Hematopoietic multipotent progenitor cell treated with erythropoietin and hydrocortisone succinate and interleukin-3 and kit ligand, for 4 days (in vitro differentiated cells): ENCODE measurements around the gene WSCD1.

ENCODE experiments used
- DNase-seq: peaks from one replicate; pipeline ENCODE4 v3.0.0-alpha.2; 2015

The WSCD1 gene

GRCh38 chr17:6086603-6087400 is 16.6 kb downstream of the WSCD1 start:
- no peak for DNase-seq

GRCh38 chr17:6088141-6088540 is 18.0 kb downstream of the WSCD1 start:
- DNase-seq, result no peak

- no peak for DNase-seq
Observed at GRCh38 chr17:6090253-6090652, 20.1 kb downstream of the WSCD1 start.

GRCh38 chr17:6092182-6092902 is 22.2 kb downstream of the WSCD1 start:
- DNase-seq, result no peak

GRCh38 chr17:6092903-6093468 is 22.8 kb downstream of the WSCD1 start:
- no peak for DNase-seq

GRCh38 chr17:6094453-6094852 is 24.3 kb downstream of the WSCD1 start:
- DNase-seq, result no peak

GRCh38 chr17:6094926-6095325 is 24.7 kb downstream of the WSCD1 start:
- DNase-seq, result no peak

GRCh38 chr17:6095501-6095900 is 25.3 kb downstream of the WSCD1 start:
- no peak for DNase-seq

- DNase-seq, result no peak
Observed at GRCh38 chr17:6096201-6097004, 26.2 kb downstream of the WSCD1 start.

GRCh38 chr17:6097005-6097279 is 26.8 kb downstream of the WSCD1 start:
- no peak for DNase-seq

- no peak for DNase-seq
Observed at GRCh38 chr17:6098050-6098822, 28.1 kb downstream of the WSCD1 start.

- DNase-seq, result no peak
Observed at GRCh38 chr17:6098823-6099180, 28.6 kb downstream of the WSCD1 start.

GRCh38 chr17:6099492-6099891 is 29.3 kb downstream of the WSCD1 start:
- DNase-seq, result no peak

- DNase-seq, result no peak
Observed at GRCh38 chr17:6100146-6100545, 30.0 kb downstream of the WSCD1 start.

- DNase-seq, result no peak
Observed at GRCh38 chr17:6100891-6101500, 30.8 kb downstream of the WSCD1 start.

- DNase-seq, result no peak
Observed at GRCh38 chr17:6101706-6102105, 31.5 kb downstream of the WSCD1 start.

GRCh38 chr17:6102615-6103014 is 32.4 kb downstream of the WSCD1 start:
- no peak for DNase-seq

- DNase-seq, result no peak
Observed at GRCh38 chr17:6104956-6105648, 34.9 kb downstream of the WSCD1 start.

GRCh38 chr17:6105649-6106007 is 35.4 kb downstream of the WSCD1 start:
- DNase-seq, result no peak

- DNase-seq, result no peak
Observed at GRCh38 chr17:6106212-6106611, 36.0 kb downstream of the WSCD1 start.

GRCh38 chr17:6107791-6108190 is 37.6 kb downstream of the WSCD1 start:
- no peak for DNase-seq

- DNase-seq, result no peak
Observed at GRCh38 chr17:6108382-6108781, 38.2 kb downstream of the WSCD1 start.
